Stimulated activated CD4-positive, alpha-beta T cell treated with anti-CD3 and anti-CD28 coated beads, Interleukin-2, amount 100 ng/mL, for 48 hours (primary cell): ENCODE data around the gene DCST1.

Experiments
- DNase-seq, 2 donors: peaks; one replicate each; pipeline ENCODE4 v3.0.0-alpha.2; 2020

The DCST1 gene

GRCh38 chr1:155077758-155078445 is 44.3 kb downstream of the DCST1 start:
- DNase-seq, result no peak

GRCh38 chr1:155078469-155079209 is 45.0 kb downstream of the DCST1 start, which contains the start of gene EFNA3:
Gene EFNA3 (plus strand): TSS chr1:155078837. CDS start chr1:155078942, 105 bp downstream.
- DNase-seq, result peak; percentile 54 to 70

GRCh38 chr1:155079210-155079486 is 45.5 kb downstream of the DCST1 start:
- DNase-seq, result no peak

GRCh38 chr1:155079487-155080311 is 46.1 kb downstream of the DCST1 start:
- no peak for DNase-seq

GRCh38 chr1:155080312-155081228 is 46.9 kb downstream of the DCST1 start:
- peak in 1 of 2 donors; percentile 31 for DNase-seq

GRCh38 chr1:155081472-155082300 is 48.1 kb downstream of the DCST1 start:
- DNase-seq, result peak in 1 of 2 donors; percentile 32

- no peak for DNase-seq
Measured at GRCh38 chr1:155082301-155083051, 48.9 kb downstream of the DCST1 start.

GRCh38 chr1:155083052-155083541 is 49.5 kb downstream of the DCST1 start:
- DNase-seq, result no peak

- DNase-seq, result peak in 1 of 2 donors; percentile 31
Measured at GRCh38 chr1:155083865-155084721, 50.5 kb downstream of the DCST1 start.

- peak; percentile 86 to 88 for DNase-seq
Measured at GRCh38 chr1:155084722-155085503, 51.3 kb downstream of the DCST1 start.

GRCh38 chr1:155085504-155086127 is 52.0 kb downstream of the DCST1 start:
- peak; percentile 65 to 67 for DNase-seq

GRCh38 chr1:155086128-155086741 is 52.6 kb downstream of the DCST1 start:
- peak; percentile 81 to 89 for DNase-seq

- DNase-seq, result no peak
Measured at GRCh38 chr1:155086856-155087535, 53.4 kb downstream of the DCST1 start.

GRCh38 chr1:155091071-155092051 is 57.7 kb downstream of the DCST1 start:
- DNase-seq, result peak; percentile 88 to 89

- no peak for DNase-seq
Measured at GRCh38 chr1:155092131-155092530, 58.5 kb downstream of the DCST1 start.

- DNase-seq, result no peak
Measured at GRCh38 chr1:155092641-155093040, 59.0 kb downstream of the DCST1 start.
